ENCODE measurements around the gene ZRANB3. TPM values are rescaled to one million over a fixed set of nuclear protein-coding genes. Genes with fewer than 3 reads are reported as not detected.

ZRANB3 gene
- total RNA-seq, 1 experiment from 2014 or later = 17.1 TPM

DNA sequence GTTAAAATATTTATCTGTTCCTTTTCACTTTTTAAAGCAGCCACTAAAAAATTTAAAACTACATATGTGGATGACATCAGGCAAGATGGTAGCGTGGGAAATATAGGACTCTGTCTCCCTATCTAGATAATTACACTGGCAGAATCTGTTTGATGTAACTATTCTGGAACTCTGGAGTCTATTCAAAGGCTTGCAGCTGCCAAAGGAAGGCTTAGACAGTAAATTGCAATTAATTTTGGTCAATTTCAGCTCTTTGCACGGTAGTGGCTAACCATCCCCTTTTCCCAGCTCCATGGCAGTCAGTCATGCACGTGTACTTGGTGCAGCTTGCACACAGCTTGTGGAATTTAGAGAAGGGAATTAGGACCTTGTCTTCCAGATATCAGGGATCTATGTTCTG lies 343.7 kb downstream of the ZRANB3 start:
- CTCF ChIA-PET = no interaction called here
- Histone ChIP-seq H3K27ac (ENCODE audit: low read depth, low read length, poor library complexity, severe bottlenecking) (no peak overlapping the region), H3K9me3 (ENCODE audit: low read depth, low read length, poor library complexity, severe bottlenecking) (peaks cover 9% of the 10 kb centered on the region), H3K4me3 (ENCODE audit: low read depth, low read length, poor library complexity, severe bottlenecking) (no peak overlapping the region), H3K4me1 (ENCODE audit: insufficient read depth, low read length, poor library complexity, severe bottlenecking) (peaks cover 6% of the 10 kb centered on the region), H3K27me3 (replicated peaks; ENCODE audit: insufficient read depth, low read depth, low read length, poor library complexity) (no peaks in the 10 kb centered on the region), H3K36me3 (ENCODE audit: insufficient read depth, low read length, poor library complexity, severe bottlenecking) (no peaks in the 10 kb centered on the region)
- no peak for DNase-seq (ENCODE audit: low spot score)
- TF ChIP-seq, protein P1, sequence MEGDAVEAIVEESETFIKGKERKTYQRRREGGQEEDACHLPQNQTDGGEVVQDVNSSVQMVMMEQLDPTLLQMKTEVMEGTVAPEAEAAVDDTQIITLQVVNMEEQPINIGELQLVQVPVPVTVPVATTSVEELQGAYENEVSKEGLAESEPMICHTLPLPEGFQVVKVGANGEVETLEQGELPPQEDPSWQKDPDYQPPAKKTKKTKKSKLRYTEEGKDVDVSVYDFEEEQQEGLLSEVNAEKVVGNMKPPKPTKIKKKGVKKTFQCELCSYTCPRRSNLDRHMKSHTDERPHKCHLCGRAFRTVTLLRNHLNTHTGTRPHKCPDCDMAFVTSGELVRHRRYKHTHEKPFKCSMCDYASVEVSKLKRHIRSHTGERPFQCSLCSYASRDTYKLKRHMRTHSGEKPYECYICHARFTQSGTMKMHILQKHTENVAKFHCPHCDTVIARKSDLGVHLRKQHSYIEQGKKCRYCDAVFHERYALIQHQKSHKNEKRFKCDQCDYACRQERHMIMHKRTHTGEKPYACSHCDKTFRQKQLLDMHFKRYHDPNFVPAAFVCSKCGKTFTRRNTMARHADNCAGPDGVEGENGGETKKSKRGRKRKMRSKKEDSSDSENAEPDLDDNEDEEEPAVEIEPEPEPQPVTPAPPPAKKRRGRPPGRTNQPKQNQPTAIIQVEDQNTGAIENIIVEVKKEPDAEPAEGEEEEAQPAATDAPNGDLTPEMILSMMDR (conservative IDR thresholded peaks at IDR 0.05; ENCODE audit: low read depth, low read length) = no peak
- TF ChIP-seq EZH2 (IDR thresholded peaks at IDR 0.05; ENCODE audit: borderline replicate concordance, low read depth, low read length, poor library complexity, severe bottlenecking) = no peak
- intact Hi-C loops (cut with micrococcal nuclease; ENCODE audit: unreplicated experiment) = no loop called here
- no TSS peak for BruUV-seq (replicated peaks)
- POLR2A ChIA-PET (ENCODE audit: low non-redundant PET) = no interaction called here

DNA sequence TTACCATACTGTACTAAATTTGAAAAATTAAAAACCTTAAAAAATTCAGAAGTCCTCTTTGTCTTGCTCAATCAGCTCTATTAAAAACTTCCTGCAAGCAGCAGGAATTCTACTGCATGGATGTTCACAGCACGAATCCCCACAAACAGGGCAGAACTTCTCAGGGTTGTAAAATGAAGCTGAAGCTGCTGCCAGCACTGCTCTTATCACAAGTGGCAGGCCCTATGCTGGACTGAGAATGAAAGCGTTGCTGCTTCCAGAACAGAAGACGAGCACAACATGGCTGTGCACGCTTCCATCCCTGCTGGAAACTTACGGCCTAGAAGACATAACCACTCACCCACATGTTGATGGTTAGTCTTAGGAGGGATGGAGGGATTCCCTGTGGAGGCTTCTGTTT lies 345.0 kb downstream of the ZRANB3 start:
- peaks cover 6% of the 10 kb centered on the region for H3K4me1 ChIP-seq (ENCODE audit: insufficient read depth, low read length, poor library complexity, severe bottlenecking)
- H3K36me3 ChIP-seq (ENCODE audit: insufficient read depth, low read length, poor library complexity, severe bottlenecking) = no peaks in the 10 kb centered on the region
- H3K27ac ChIP-seq (ENCODE audit: low read depth, low read length, poor library complexity, severe bottlenecking) = no peak overlapping the region
- ChIA-PET POLR2A (ENCODE audit: low non-redundant PET) (no interaction called here), CTCF (no interaction called here)
- intact Hi-C loops (cut with micrococcal nuclease; ENCODE audit: unreplicated experiment) = no loop called here
- TF ChIP-seq, protein P1 (conservative IDR thresholded peaks at IDR 0.05; ENCODE audit: low read depth, low read length) = no peak
- TF ChIP-seq EZH2 (IDR thresholded peaks at IDR 0.05; ENCODE audit: borderline replicate concordance, low read depth, low read length, poor library complexity, severe bottlenecking) = no peak
- no peak overlapping the region for H3K4me3 ChIP-seq (ENCODE audit: low read depth, low read length, poor library complexity, severe bottlenecking)
- no TSS peak for BruUV-seq (replicated peaks)
- no peaks in the 10 kb centered on the region for H3K27me3 ChIP-seq (replicated peaks; ENCODE audit: insufficient read depth, low read depth, low read length, poor library complexity)
- DNase-seq (ENCODE audit: low spot score) = peak; percentile 68
- peaks cover 9% of the 10 kb centered on the region for H3K9me3 ChIP-seq (ENCODE audit: low read depth, low read length, poor library complexity, severe bottlenecking)

DNA sequence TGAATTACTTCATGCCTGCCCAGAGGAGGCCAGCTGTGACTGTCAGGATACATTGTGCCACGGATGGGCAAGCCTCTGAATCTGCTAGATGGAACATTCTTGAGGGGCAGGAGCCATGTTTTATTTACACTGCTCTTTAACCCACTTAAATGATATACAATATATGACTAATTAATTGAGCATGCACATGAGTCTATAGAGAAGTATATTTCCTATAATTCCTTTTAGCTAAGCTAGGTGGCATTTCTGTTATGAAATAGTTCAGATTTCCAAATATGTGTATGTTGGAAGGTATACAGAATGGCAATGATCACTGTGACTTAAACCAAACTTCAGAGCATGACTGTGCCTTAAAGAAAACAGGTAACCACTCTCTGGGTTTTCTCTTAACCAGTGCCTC lies 347.2 kb downstream of the ZRANB3 start:
- ChIA-PET CTCF (no interaction called here), POLR2A (ENCODE audit: low non-redundant PET) (no interaction called here)
- no peak overlapping the region for H3K27ac ChIP-seq (ENCODE audit: low read depth, low read length, poor library complexity, severe bottlenecking)
- TF ChIP-seq, protein P1 (conservative IDR thresholded peaks at IDR 0.05; ENCODE audit: low read depth, low read length) = no peak
- TF ChIP-seq EZH2 (IDR thresholded peaks at IDR 0.05; ENCODE audit: borderline replicate concordance, low read depth, low read length, poor library complexity, severe bottlenecking) = no peak
- no peak overlapping the region for H3K4me3 ChIP-seq (ENCODE audit: low read depth, low read length, poor library complexity, severe bottlenecking)
- peaks cover 6% of the 10 kb centered on the region for H3K4me1 ChIP-seq (ENCODE audit: insufficient read depth, low read length, poor library complexity, severe bottlenecking)
- DNase-seq (ENCODE audit: low spot score) = no peak
- no peaks in the 10 kb centered on the region for H3K9me3 ChIP-seq (ENCODE audit: low read depth, low read length, poor library complexity, severe bottlenecking)
- H3K36me3 ChIP-seq (ENCODE audit: insufficient read depth, low read length, poor library complexity, severe bottlenecking) = no peaks in the 10 kb centered on the region
- H3K27me3 ChIP-seq (replicated peaks; ENCODE audit: insufficient read depth, low read depth, low read length, poor library complexity) = no peaks in the 10 kb centered on the region
- intact Hi-C loops (cut with micrococcal nuclease; ENCODE audit: unreplicated experiment) = no loop called here
- BruUV-seq (replicated peaks) = no TSS peak

Measured in A673 (cell line).